ENCODE measurements around the gene QPCT.

Gene QPCT

DNA sequence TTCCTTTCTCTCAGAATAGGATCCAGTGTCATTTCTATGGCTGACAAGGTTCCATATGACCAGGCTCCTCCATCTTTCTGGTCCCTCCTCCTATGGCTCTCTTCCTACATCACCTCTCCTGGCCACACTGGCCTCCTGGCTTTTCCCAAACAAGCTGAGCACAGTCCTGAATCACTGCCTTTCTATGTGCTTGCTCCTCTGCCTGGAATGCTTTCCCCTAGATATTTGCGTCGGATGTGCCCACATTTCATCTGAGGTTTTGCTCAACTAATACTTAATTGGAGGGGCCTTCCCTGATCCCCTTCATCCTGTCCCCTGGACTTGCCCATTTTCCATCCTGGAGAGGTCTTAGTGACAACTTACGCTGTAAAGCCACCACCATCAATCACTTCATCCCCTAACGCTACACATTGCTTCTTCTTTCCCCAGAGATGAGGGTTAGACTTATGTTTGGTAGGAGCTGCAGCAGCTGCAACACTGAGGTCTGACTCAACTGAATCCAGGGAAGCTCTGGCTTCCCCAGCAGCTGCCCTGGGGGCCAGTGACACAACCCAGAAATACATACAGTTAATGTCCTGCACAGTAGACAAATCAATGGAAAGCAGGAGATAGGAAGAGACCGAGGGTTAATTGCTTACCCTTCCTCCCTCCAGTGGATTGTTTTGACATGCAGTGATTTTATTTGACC, 42.9 kb downstream of the QPCT start:
- Histone ChIP-seq H3K4me1 (ENCODE audit: control insufficient read depth in 1 of 2, insufficient read depth in 1 of 2, low read depth in 1 of 2, low read length in 1 of 2) (peaks cover 11% of the 10 kb centered on the region in 2 experiments), H3K27ac (no peak overlapping the region), H3K27me3 (no peaks in the 10 kb centered on the region), H3K4me3 (ENCODE audit: low read depth in 1 of 2, low read length in 1 of 2) (no peak overlapping the region), H3K9me3 (no peaks in the 10 kb centered on the region), H3K36me3 (no peaks in the 10 kb centered on the region)
- TF ChIP-seq, protein P1, sequence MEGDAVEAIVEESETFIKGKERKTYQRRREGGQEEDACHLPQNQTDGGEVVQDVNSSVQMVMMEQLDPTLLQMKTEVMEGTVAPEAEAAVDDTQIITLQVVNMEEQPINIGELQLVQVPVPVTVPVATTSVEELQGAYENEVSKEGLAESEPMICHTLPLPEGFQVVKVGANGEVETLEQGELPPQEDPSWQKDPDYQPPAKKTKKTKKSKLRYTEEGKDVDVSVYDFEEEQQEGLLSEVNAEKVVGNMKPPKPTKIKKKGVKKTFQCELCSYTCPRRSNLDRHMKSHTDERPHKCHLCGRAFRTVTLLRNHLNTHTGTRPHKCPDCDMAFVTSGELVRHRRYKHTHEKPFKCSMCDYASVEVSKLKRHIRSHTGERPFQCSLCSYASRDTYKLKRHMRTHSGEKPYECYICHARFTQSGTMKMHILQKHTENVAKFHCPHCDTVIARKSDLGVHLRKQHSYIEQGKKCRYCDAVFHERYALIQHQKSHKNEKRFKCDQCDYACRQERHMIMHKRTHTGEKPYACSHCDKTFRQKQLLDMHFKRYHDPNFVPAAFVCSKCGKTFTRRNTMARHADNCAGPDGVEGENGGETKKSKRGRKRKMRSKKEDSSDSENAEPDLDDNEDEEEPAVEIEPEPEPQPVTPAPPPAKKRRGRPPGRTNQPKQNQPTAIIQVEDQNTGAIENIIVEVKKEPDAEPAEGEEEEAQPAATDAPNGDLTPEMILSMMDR (IDR thresholded peaks at IDR 0.05): no peak

GRCh38 chr2:37388074-37388473, 43.6 kb downstream of the QPCT start:
- no peaks in the 10 kb centered on the region for H3K36me3 ChIP-seq
- no peak overlapping the region for H3K27ac ChIP-seq
- no peaks in the 10 kb centered on the region for H3K9me3 ChIP-seq
- TF ChIP-seq, protein P1 (IDR thresholded peaks at IDR 0.05): no peak
- no peak overlapping the region for H3K4me3 ChIP-seq (ENCODE audit: low read depth in 1 of 2, low read length in 1 of 2)
- peaks cover 11% of the 10 kb centered on the region in 2 experiments for H3K4me1 ChIP-seq (ENCODE audit: control insufficient read depth in 1 of 2, insufficient read depth in 1 of 2, low read depth in 1 of 2, low read length in 1 of 2)
- H3K27me3 ChIP-seq: no peaks in the 10 kb centered on the region

DNA sequence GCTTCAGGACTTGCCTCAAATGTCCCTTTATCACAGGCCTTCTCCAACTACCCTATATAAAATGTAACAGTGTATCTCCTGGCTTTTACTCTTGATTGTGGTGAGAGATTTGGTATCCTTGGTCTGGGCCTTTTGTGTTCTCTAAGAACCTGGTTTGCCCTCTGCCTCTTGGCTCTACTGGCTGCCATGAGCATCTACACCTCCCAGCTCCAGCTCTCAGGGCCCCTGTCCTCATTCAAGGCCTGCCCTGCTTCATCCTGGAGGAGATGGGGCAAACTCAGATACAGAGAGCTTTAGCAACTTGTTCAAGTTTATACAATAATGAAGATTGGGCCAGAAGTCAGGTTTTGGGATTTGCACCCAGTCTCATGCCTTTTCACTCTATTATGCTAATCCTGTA, 45.0 kb downstream of the QPCT start:
- Histone ChIP-seq H3K27me3 (no peaks in the 10 kb centered on the region), H3K4me3 (ENCODE audit: low read depth in 1 of 2, low read length in 1 of 2) (no peak overlapping the region), H3K9me3 (no peaks in the 10 kb centered on the region), H3K4me1 (ENCODE audit: control insufficient read depth in 1 of 2, insufficient read depth in 1 of 2, low read depth in 1 of 2, low read length in 1 of 2) (peaks cover 11% of the 10 kb centered on the region in 2 experiments), H3K27ac (no peak overlapping the region), H3K36me3 (no peaks in the 10 kb centered on the region)
- TF ChIP-seq, protein P1 (IDR thresholded peaks at IDR 0.05): no peak

DNA sequence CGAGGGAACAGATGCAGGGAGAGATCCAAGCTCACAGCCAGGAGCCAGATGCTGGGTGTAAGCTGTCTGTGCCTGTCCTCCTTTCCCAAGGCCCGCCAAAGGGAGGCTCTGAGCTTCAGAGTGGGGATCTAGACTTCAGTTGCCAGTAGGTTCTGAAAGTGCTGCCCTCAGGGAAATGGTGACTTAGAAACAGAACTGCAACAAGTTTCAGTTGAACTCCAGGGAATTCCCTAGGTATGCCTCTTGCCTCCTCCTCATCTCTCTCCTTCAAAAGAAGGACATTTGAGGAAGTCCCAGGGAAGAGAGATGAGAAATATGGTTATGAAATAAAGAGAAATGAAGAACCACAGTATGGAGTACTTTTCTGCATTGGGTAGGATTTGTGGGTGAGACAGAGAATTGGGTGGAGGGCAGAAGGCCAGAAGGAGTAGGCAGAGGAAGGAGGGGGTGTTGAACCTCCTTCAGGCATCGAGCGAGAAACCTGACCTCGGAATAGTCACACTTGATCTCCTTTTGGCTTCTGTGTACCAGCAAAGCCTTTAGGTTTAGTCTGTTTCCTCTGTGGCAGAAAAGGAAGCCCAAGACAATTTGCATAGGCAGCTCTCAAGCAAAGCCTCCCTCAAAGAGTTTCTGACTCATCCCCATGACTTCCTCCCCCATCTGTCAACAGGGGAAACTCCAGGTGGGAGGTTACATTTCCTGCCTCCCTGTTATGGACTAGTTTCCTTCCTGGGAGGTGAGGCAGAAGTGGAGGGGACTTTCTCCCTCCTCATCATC, 45.7 kb downstream of the QPCT start:
- Histone ChIP-seq H3K36me3 (no peaks in the 10 kb centered on the region), H3K27ac (peak overlapping the region; percentile 65), H3K4me1 (ENCODE audit: control insufficient read depth in 1 of 2, insufficient read depth in 1 of 2, low read depth in 1 of 2, low read length in 1 of 2) (peaks cover 11% of the 10 kb centered on the region in 2 experiments), H3K4me3 (ENCODE audit: low read depth in 1 of 2, low read length in 1 of 2) (no peak overlapping the region), H3K27me3 (no peaks in the 10 kb centered on the region), H3K9me3 (no peaks in the 10 kb centered on the region)
- TF ChIP-seq, protein P1 (IDR thresholded peaks at IDR 0.05): no peak

DNA sequence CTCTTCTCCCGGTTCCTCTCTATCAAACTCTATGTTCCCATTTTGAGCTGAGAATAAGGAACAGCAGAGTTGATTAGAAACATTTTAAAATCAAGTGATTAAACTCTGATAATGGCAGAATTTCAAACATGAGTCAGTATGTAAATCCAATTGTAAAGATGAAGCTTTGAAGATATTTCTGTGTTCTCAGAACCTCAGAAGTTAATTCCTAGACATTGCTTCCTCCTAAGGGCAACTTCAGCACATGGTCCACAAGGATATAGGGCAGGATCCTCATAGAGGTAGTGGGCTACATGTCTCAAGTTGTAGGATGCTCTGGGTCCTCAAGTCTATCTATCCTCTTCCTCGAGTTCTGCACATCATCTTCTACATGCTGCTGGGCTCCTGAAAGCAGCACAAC, 46.3 kb downstream of the QPCT start:
- peaks cover 11% of the 10 kb centered on the region in 2 experiments for H3K4me1 ChIP-seq (ENCODE audit: control insufficient read depth in 1 of 2, insufficient read depth in 1 of 2, low read depth in 1 of 2, low read length in 1 of 2)

More for the DNA sequence above, 46.3 kb downstream of the QPCT start:
- TF ChIP-seq, protein P1 (IDR thresholded peaks at IDR 0.05): no peak
- Histone ChIP-seq H3K27me3 (no peaks in the 10 kb centered on the region), H3K9me3 (no peaks in the 10 kb centered on the region), H3K4me3 (ENCODE audit: low read depth in 1 of 2, low read length in 1 of 2) (no peak overlapping the region), H3K27ac (peak overlapping the region; percentile 65), H3K36me3 (no peaks in the 10 kb centered on the region)

Data from neutrophil (primary cell).